IPS DF 4.7 (cell line): ENCODE results near the gene EIF1.
"Not testable (repeated sequence)": the region's sequence is repeated elsewhere in the genome, so short reads cannot be mapped to it uniquely, and the experiment has no call there.

Experiments
- DNase-seq: peaks from one replicate; pipeline ENCODE4 v3.0.0-alpha.2; 2013; ENCODE audit warnings: low spot score; ENCODE audit errors: extremely low read depth

Gene EIF1

DNA sequence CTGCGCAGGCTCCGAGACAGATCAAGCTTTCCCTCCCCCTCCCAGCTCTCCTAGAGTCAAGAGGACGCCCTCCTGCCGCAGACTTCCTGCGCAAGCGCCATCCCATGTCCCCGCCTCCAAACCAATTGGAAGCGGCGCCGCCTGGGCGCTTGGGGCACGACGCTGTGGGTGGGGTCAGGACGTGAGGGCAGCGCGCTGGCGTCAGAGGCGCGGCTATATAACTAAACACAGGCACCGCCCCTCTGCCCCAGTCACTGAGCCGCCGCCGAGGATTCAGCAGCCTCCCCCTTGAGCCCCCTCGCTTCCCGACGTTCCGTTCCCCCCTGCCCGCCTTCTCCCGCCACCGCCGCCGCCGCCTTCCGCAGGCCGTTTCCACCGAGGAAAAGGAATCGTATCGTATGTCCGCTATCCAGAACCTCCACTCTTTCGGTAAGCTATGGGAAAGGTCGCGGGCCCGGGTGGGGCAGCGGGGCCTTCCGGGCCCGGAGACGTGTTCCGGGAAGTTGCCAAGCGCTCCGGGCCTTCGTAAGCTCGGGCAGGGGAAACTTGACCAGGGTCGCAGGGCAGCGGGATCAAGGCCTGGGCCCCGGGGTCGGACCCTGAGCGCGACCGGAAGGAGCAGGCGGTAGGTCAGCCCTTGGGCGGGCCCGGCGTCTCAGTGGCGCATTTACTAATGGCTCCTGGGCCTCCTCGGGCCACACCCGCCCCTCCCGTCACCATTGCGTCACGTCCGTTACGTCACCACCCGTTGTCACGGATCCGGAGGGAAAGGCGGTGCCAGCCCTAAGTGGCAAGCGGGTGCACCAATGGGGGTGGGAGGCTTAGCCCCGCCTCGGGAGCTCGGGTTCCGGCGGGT lies at the start of gene EIF1:
TSS of gene EIF1 (plus strand) at position 245 of the 856 bp plus-strand sequence. CDS start at position 399, 154 bp downstream.
- peak; percentile 96 for DNase-seq

DNA sequence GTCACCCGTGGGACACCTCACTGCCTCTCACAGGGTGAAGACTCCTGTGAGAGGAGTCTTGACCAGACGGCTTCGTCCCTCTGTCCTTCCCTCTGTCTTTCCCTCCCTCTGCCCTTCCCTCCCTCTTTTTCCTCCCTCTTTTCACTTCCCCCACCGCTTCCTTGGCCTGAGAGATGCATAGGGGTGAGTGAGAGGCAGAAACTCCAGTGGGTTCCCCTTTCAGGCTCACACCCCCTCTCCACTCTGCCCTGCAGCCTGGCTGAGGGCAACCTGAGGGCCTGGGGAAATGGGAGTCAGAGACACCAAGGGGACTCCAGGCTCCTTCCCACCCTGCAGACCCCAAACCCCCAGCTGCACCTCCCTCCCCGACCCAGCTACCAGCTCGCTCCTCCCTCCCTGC lies 49.7 kb upstream of the EIF1 start:
- no peak for DNase-seq

DNA sequence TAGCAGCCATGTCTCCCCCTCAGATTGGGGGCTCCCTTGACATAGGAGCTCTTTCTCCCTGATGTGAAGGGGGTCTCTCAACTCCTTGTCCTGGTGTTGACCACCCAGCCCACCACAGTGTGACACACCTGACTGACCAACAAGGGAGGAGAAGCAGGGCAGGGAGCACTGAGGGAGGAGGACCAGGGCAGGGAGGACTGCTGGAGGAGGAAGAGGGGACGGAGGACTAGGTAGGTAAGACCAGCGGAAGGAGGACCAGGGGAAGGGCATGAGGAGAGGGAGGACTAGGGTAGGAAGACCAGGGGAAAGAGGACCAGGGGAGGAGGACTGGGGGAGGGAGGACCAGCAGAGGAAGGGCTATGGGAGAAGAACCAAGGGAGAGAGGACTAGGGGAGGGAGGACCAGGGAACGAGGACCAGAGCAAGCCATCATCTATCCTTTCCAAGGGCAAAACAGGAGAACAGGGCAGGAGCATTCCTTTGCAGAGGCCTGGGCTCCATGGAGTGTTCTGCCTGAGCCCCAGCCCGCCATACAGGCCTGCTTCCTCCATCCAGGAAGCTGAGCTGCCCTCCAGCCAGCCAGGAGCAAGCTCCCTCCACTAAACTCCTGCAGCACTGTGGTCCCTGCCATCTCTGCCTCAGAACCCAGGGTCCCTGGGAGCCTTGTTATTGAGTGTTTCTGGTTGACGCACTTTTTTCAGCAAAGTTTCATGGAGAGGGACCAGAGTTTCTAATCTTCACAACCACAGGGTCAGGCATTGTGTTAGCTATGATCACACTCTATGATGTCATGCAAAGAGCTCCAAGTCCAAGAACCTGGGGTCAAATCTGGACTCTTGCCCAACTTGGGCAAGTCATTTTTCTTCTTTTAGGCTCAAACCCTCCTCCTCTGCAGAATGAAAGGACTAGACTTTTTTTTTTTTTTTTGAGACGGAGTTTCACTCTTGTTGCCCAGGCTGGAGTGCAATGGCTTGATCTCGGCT lies 48.9 kb upstream of the EIF1 start:
- DNase-seq = no peak

DNA sequence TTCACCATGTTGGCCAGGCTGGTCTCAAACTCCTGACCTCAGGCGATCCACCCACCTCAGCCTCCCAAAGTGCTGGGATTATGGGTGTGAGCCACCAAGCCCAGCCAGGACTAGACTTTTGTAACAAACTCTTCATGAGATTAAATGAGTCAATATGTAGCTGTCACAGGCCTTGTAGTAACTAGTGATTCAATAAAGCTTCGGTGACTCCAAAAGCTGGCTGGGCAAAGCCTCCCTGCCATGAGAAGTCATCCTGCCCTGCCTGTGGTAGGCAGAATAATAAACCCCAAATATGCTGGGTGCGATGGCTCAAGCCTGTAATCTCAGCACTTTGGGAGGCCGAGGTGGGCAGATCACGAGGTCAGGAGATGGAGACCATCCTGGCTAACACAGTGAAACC lies 48.1 kb upstream of the EIF1 start:
- not testable (repeated sequence) for DNase-seq

DNA sequence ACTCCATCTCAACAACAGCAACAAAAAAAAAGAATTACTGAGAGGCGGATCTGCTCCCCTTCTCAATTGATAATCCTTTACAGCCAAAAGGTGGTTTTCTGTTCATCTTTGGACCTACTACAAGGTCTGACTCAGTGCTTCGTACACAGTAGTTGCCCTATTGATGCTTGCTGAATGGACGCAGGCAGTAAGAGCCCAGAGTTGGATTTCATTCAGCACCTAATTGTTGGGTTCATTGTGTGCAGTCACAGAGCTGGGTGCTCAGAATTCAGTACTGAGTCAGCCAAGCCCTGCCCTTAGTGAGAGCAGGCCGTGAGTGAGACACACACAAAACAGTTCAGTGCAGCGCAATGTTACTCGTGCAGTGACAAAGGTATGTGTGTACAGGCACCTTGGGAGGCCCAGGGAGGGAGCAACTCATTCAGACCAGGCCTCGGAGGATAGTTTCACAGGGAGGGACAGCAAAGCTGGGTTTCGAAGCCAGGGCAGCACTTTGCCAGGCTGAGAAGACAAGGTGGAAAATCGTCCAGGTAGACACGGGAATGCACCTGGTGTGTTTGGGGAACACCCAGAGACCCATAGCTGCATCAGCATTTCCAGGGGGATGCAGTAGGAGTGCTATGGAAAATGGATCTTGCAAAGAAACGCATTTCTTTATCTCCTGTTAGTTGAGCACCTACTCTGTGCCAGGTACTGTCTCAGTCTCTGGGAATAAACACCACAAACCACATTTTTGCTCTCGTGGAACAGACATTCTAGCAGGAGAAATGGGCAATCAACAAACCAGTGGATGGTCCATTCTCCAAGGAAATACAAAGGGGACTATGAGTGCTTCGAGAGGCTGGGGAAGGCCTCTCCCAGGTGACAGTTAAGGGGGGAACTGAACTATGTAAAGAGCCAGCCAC lies 46.2 kb upstream of the EIF1 start:
- DNase-seq = no peak

DNA sequence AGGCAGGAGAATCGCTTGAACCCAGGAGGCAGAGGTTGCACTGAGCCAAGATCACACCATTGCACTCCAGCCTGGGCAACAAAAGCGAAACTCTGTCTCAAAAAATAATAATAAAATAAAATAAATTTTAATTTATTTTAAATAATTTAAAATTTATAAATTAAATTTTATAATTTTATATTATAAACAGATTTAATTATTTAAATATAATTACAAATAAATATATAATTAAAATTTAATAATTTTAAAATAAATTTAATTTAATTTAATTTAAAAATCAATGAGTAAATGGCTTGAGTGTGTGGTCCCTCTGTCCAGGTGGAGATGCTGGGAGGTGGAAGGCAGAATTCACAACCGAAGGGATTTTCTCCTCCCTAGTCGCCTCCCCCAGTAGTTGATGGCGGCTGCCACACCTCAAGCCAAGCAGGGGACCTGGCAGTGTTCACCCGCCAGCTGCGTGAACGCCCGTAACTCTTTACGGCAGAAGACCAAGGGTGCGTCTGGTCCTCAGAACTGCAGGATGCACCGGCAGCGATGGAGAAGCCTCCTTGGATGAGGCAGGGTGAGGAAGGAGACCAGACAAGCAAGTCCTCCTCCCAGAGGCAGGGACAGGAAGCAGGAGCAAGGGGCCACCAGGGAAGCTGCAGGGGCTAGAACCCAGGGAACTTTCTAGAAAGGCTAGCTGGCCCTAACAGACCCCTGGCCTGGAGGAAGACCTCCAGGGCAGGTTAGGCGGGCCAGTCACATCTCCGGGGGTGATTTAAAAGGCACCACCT lies 41.5 kb upstream of the EIF1 start:
- DNase-seq = no peak

DNA sequence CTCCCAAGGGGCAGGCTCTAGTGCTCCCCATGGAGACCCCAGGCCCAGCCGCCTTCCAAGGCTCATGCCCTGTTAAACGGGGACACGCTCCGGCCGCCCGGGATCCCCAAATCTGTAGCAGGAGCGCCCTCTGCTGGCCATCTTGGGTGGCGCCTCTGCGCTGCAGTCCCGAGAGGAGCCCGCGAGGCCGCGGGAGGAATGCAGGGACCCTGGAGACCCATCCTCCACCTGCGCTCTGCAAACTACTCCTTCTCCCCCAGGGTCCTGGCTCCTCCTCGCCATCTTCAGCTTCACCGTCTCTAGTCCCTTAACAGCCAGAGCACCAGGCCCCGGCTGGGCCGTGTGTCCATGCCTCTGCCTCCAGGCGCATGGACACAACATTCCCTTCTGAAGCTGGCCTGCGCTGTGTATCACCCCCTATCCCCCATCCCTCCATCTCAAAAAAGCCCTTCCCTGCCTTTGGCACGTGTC lies 40.7 kb upstream of the EIF1 start:
- DNase-seq = peak; percentile 68

DNA sequence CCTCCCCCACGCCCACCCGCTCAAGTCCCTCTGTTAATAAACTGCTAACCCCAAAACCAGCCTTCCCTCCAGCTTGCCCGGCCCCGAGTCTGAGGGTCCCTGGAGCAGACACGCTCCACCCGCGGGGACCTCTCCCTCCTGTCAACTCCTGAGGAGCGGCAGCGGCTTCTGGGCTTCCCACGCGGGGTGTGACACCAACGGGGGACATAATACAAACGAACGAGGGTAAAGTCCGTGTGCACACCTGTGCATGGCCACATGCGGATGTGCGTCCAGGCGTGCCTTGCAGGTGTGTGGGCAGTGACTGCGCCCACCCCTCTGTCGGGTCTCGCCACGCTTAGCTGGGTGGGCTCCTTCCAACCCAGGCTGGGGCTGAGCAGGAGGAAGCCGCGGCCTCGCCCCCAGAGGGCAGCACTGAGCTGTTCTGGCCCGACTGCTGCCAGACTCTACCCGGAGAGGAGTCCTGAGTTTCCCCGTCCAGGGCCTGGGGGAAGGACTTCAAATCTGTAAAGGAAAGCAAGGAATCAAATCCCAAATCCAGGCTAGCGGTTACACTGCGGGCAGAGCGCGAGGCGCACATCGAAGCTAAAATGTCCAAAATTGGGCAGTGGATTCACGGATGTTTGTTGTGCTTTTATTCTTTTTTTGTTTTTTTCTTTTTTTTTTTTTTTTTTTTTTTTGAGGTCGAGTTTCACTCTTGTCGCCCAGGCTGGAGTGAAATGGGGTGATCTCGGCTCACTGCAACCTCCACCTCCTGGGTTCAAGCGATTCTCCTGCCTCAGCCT lies 40.1 kb upstream of the EIF1 start:
- DNase-seq = no peak

DNA sequence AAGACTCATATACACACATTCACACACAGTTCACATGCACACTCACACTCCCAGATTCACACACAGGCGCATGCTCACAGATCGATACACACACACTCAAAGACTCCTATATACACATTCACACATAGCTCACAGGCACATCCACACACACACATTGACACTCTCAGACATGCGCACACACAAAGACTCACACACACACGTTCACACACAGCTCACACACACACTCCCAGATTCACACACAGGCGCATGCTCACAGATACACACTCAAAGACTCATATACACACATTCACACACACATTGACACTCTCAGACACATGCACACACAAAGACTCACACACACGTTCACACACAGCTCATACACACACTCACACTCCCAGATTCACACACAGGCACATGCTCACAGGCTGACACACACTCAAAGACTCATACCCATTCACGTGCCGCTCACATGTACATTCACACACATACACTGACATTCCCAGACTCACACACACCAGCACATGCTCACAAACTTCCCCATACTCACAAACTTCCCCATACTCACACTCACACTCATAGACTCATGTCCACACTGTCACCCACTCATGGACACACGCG lies 38.7 kb upstream of the EIF1 start:
- no peak for DNase-seq

DNA sequence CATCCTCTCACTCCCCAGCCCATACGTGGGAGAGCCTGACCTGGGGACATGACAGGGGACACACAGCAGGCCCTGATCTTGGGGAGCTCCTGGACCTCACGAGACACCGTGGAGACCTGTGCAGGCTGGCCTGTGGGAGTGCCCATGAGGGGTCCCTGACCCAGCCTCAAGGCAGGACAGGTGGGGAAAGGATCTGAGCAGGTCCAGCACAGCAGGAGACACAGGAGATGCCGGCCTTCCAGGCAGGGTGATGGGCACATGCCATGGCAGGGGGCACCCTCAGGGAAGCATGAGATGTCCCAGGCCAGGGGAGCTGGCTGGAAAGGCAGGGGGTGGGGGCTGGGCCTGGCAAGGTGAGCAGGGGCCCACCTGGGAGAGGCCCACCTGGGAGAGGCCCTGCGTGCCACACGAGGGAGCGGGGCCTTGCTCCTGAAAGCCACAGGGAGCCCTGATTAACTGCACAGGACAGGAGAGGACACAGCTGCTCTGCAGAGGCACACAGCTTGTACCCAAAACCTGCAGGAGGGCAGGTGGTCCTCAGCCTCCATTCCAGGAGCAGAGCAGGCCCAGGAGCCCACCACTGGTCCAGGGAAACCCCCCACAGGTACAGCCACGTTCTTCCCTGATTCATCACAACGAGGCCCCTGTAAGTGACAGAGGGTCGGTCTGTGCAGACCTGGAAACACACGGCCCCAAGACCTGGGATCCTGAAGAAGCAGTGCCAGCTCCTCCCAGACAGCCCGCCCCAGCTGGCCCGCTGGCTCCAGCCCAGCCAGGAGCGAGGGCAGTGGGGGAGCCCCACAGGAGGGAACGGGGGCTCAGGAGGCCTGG lies 37.7 kb upstream of the EIF1 start:
- DNase-seq = no peak

DNA sequence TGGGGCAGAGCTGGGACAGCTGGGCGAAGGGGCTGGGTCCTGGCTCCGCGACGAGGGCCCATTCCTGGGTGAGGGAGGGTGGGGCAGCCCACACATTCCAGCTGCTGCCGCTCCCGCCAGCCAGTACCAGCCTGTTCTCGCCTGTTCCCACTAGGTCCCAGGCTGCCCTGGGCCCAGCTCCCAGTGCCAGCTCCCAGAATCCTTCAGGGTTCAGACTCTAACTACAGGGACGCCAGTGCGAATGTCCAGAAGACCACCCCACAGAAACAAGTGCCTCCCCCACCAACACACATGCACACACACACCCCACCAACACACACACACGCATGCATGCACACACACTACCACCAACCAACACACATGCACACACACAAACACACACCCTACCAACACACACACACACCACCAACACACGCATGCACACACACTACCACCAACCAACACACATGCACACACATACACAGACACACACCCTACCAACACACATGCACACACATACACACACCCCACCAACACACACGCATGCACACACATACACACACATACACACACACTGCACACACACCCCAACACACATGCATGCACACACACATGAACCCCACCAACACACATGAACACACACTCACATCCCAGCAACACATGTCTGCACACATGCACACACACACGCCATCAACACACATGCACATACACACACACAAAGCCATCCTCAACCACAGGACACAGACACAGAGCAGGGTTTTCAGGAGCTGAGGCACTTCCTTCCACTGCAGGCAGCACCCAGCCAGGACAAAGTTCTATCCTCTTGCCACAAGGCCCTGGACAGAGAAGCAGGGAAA lies 36.8 kb upstream of the EIF1 start:
- DNase-seq = no peak

DNA sequence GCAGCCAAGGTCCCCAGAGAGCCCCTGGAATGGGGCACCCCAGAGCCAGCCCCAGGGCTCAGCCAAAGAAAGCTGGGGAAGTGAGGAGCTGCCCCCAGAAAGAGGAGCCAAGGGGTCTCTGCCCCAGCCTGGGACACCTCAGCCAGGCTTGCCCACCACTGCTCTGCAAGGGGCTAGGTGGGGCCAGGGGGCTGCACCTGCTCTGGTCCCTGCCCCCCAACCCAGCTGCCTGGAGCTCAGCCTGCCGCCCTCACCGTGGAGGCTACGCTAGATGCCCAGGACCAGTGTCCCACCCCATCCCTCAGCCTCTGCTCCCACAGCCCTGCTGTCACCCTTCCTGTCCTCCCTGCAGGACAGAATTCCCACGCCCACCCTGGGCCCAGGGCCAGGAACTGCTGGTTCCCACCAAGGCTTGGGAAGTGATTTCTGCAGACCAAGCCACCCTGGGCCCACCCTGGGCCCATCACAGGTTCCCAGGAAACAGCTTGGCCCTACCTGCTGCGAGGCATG lies 36.2 kb upstream of the EIF1 start:
- DNase-seq = no peak

DNA sequence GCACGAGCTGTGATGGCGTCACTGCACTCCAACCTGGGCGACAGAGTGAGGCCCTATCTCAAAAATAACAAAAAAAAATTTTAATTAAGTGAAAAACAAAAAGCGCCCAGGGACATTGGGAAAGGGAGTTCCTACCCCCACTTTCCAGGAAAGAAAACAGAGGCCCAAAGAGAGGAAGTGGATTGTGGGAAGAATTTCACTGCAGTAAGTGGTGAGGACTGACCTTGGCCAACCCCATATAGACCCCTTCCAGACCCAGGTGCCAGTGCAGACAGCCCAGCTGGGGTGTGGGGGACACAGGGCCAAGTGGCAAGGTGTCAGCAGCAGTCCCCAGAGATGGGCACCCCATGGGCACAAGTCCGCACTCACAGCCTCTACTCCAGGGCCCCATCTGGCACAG lies 35.3 kb upstream of the EIF1 start:
- no peak for DNase-seq

DNA sequence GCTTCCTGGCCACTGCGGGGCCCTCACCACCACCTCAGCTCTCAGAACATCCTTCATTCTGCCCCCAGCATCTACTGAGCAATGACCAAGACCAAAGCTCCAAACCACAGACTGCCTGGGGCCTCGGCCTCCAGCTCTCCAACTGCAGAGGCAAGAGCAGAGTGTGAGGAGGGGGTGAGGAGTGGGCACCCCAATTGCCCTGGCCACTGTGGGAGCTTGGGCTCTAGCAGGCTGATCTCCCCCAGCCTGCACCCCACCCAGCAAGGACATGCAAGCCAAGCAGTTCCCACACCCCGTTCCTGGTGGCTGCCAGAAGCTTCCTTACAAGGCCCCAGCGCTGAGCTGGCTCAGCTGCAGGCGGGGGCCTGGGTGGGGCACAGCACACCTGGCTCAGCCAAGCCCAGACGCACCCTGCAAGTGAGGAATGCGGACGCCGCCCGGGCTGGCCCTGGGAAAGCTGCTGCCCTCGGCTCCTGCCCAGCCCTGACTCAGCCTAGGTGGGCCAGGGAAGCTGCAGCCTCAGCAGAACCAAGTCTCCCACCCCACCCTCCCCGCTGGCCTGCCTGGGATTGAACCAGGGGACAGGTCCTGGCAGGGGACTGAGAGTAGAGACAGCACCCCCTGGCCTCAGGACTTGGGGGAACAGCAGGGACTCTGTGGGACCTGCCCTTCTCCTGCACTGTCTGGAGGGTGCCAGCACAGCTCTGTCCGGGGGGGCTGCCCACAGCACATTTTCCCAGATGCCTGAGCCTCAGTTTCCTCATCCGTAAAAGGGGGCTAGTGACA lies 34.6 kb upstream of the EIF1 start:
- DNase-seq = no peak

DNA sequence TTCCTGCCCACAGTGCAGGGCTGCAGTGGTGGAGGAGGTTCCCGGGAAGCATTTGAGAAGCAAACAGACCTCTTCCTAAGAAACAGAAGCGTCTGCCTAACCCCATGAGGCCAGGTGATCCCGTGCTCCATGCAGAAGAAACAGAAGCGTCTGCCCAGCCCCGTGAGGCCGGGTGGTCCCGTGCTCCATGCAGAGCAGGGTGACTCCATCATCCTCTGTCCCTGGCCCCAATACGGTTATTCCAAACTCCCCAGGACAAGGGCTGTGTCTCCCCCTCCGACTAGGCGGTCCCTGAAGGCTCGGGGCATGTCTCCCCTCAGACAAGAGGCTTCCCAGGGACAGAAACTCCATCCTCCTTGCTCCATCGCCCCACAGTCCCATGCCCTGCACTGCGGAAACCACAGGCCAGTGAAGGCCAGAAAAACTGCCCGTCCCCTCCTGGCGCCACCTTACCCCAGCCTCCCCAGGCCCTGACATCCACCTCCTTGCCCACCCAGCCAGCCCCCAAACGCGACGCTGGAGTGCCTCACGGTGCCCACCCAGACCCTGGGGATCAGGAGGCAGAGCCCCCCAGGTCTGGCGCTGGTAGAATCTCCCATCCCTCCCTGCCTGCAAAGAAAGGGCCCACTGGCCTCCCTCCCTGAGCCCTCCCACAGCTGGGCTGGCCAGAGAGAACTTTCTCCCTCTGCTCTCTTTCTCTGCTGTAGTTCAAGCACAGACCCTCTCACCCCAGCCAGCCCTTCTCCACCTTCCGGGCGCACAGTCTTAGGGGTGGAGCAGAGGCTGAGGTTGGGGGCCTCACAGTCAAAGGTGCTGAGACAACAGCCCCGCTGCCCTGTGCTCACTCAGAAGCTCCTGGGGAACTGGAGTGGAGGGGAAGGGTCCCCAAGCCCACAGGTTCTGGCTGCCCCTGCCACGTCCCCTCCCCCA lies 33.7 kb upstream of the EIF1 start:
- DNase-seq = no peak
